Activated naive CD4-positive, alpha-beta T cell treated with anti-CD3 and anti-CD28 coated beads for 36 hours (primary cell): ENCODE results near the gene SPON1. TPM values are rescaled to one million over a fixed set of nuclear protein-coding genes. Genes with fewer than 3 reads are reported as not detected.
A peak's percentile ranks its signal among the peaks of the same experiment; 100 is the strongest.
"Not testable (repeated sequence)": the region's sequence is repeated elsewhere in the genome, so short reads cannot be mapped to it uniquely, and the experiment has no call there.

ENCODE experiments used
- CTCF ChIA-PET: fragments of 350-600 bp; sonication (Branson Sonifier 250); formaldehyde crosslinking; loops from one replicate; lab custom pipeline; 2021; ENCODE audit warnings: antibody characterized with exemption; lab: Charles Lee
- DNase-seq: peaks from one replicate; pipeline ENCODE4 v3.0.0-alpha.2; 2020
- H3K27ac Mint-ChIP-seq: one replicate; pipeline ENCODE4 v1.8.0; 2021; ENCODE audit warnings: mild to moderate bottlenecking, mixed read lengths
- H3K27me3 Mint-ChIP-seq: one replicate; pipeline ENCODE4 v1.8.0; 2021; ENCODE audit warnings: low read depth, mixed read lengths
- H3K36me3 Mint-ChIP-seq: one replicate; pipeline ENCODE4 v1.8.0; 2021; ENCODE audit warnings: low read depth, mixed read lengths
- H3K4me1 Mint-ChIP-seq: one replicate; pipeline ENCODE4 v1.8.0; 2021; ENCODE audit warnings: low read depth, mixed read lengths
- H3K4me3 Mint-ChIP-seq: one replicate; pipeline ENCODE4 v1.8.0; 2021; ENCODE audit warnings: mild to moderate bottlenecking, moderate library complexity, mixed read lengths
- H3K9me3 Mint-ChIP-seq: one replicate; pipeline ENCODE4 v1.8.0; 2021; ENCODE audit warnings: mixed read lengths
- intact Hi-C: fragments of 100-400 bp; cut with micrococcal nuclease; formaldehyde crosslinking; loops from one replicate; pipeline ENCODE4 v1.15.1; 2023
- total RNA-seq, 2 experiments: library from RNA; stranded (reverse); gene quantifications; one replicate each; pipeline ENCODE4 v1.2.3, GENCODE V29; 2021

Gene SPON1
- total RNA-seq, 2 experiments from 2014 or later: 0.24 to 0.25 TPM

DNA sequence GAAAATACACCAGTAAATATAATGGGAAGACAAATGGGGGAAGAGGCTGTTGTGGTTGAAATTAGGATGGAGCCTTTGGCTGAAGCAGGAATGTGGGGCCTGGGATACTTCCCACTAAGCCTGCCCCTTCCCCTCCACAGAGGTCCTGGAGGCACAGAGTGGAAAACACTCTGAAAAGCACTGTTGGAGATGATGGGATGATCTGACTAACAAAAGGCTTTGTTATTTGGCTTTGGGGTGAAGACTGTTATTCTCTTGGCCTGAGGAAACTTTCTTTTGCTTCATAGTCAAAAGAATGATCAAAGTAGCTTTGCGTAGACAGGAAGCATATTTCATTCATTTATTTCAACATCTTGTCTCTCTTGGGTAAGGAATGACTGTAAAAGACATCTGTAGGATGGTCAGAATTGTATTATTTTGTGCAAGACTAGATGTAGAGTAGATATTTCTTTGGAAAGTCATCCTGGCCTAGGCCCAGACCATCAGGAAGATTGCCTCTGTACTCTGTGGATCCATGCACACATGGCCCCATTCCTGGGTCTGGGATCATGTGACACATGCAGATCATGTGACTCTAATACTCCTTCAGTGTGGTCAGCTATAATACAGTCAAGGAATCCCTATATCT lies 111.4 kb downstream of the SPON1 start:
- H3K4me3 Mint-ChIP-seq: no peak overlapping the region
- H3K9me3 Mint-ChIP-seq: no peaks in the 10 kb centered on the region
- H3K36me3 Mint-ChIP-seq: no peaks in the 10 kb centered on the region
- no peak overlapping the region for H3K27ac Mint-ChIP-seq
- intact Hi-C loops: loop anchor here (2.0 to 10.0 kb wide), 4 partner anchors 101 to 371 kb away; no protein-coding TSS in a partner anchor
- H3K27me3 Mint-ChIP-seq: no peaks in the 10 kb centered on the region
- H3K4me1 Mint-ChIP-seq: peaks cover 44% of the 10 kb centered on the region
- CTCF ChIA-PET: interaction anchor here (2.1 kb wide), 1 partner anchor 117 kb away, joined by 5 read pairs; no protein-coding TSS in a partner anchor
- no peak for DNase-seq

DNA sequence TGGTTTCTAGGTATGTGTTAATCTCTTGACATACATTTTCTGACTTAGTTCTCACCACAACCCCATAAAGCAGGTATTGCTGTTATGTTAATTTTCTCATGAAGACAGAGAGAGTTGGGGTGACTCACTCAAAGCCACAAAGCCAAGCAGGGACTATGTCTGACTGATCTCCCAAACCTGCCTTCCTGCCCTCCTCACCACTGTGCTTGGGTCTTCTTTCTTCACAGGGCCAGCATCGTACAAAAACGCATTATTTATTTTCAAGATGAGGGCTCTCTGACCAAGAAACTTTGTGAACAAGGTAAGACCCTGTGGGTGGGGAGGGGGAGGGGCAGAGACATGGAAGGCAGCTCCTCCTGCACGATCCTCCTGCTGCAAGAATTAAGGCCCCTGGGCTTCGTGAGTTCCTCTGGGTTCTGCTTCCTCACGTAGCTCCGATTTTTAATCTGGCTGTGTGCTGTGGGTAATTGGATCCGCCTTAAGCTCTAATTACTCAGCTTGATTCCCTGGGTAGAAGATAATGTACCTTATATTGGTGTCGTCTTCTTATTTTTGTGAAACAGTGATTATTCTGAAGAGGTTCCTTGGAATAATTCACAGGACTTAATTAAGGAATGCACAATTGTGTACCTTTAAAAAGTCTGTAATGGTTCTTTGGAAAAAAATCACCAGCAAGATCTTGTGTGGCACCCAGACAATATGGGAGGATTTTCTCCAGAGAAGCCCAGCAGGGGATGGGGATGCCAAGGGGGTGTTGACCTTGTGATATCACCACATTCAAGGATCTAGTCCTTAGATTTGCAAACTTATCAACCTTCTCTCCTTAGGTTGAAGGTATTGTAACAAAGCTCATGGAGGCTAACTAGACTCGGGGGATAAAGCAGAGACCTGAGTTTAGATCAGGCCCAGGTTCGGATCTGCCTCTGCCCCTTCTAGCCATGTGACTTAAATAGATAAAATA lies 112.9 kb downstream of the SPON1 start:
- Mint-ChIP-seq H3K4me1 (peaks cover 55% of the 10 kb centered on the region), H3K36me3 (no peaks in the 10 kb centered on the region), H3K27ac (peak overlapping the region; percentile 62), H3K9me3 (no peaks in the 10 kb centered on the region), H3K27me3 (no peaks in the 10 kb centered on the region), H3K4me3 (peak overlapping the region; percentile 13)
- DNase-seq: peak; percentile 86
- intact Hi-C loops: loop anchor here (1.0 to 10.0 kb wide), 12 partner anchors 10 to 816 kb away; partner anchors contain the start of gene FAR1
- CTCF ChIA-PET: interaction anchor here (0.7 to 2.1 kb wide), 6 partner anchors 10 to 233 kb away, joined by 3 to 6 read pairs (median 3); no protein-coding TSS in a partner anchor

DNA sequence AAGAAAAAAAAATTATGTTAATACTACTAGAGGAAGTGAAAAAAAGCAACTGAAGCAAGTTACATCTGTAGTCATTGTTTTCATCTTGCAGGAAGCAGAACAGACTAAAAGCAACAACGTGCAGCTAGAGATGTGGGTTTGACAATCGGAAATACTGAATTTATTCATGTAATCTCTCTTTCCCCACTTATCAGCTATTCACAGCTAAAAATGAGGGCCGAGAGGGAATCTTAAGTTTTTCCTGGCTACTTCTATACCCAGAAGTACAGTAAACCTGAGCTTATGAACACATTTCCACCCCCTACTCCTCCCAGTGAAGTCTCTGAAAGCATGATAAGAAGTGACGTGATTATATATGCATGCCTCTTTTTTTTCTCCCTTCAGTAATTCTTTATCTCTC lies 116.5 kb downstream of the SPON1 start:
- H3K4me1 Mint-ChIP-seq: peaks cover 48% of the 10 kb centered on the region
- H3K36me3 Mint-ChIP-seq: no peaks in the 10 kb centered on the region
- peak overlapping the region; percentile 32 for H3K27ac Mint-ChIP-seq
- intact Hi-C loops: loop anchor here (1.0 to 10.0 kb wide), 5 partner anchors 11 to 688 kb away; partner anchors contain the start of gene FAR1
- DNase-seq: peak; percentile 30
- peak overlapping the region; percentile 36 for H3K4me3 Mint-ChIP-seq
- CTCF ChIA-PET: no interaction called here
- H3K9me3 Mint-ChIP-seq: no peaks in the 10 kb centered on the region
- H3K27me3 Mint-ChIP-seq: no peaks in the 10 kb centered on the region

DNA sequence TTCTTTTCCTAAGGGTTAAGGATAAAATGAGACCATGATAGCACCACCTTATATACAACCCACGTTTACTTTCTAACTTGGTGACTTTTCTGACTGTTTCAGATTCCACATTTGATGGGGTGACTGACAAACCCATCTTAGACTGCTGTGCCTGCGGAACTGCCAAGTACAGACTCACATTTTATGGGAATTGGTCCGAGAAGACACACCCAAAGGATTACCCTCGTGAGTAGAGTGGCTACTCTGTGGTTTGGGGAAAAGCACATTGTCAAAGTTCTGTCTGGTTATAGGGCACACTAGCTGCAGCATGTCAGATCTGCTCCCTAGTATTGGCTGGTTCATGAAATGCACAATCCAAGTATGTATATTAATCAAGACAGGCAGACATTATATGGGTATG lies 117.3 kb downstream of the SPON1 start:
- H3K9me3 Mint-ChIP-seq: no peaks in the 10 kb centered on the region
- H3K4me1 Mint-ChIP-seq: peaks cover 40% of the 10 kb centered on the region
- CTCF ChIA-PET: interaction anchor here (0.6 kb wide), 1 partner anchor 262 kb away, joined by 3 read pairs; no protein-coding TSS in a partner anchor
- no peak for DNase-seq
- intact Hi-C loops: loop anchor here (1.0 to 10.0 kb wide), 5 partner anchors 11 to 688 kb away; partner anchors contain the start of gene FAR1
- H3K27ac Mint-ChIP-seq: no peak overlapping the region
- peaks cover 4% of the 10 kb centered on the region for H3K36me3 Mint-ChIP-seq
- H3K4me3 Mint-ChIP-seq: no peak overlapping the region
- no peaks in the 10 kb centered on the region for H3K27me3 Mint-ChIP-seq

DNA sequence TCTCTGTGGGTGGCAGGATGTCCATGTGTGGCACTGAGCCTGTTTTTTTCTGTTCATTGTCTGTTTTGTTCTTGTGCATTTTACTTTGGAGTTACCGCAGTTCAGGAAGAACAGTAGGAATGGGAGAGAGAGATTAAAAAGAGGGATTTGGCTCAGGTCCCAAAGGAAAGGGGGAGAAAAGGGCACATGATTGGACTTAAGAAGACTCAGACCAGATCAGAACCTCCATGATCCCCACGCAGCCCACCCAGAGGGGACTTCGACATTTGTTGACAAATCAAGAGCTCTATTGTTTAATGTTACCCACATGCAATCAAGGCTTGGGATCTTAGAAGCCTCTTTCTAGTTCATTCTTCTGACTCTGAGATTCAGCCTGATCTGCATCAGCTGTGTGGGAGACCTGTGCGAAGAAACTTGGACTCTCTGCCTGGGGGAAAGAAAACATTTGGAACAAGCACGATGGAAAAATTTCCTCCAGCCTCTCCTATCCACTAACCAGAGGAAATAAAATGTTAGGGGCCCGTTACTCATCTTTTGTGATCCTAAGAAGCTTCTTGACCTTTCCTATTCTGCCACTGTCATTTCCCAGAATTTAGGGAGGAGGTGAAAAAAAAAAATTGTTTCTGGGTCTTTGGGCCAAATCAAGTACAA lies 119.2 kb downstream of the SPON1 start:
- Mint-ChIP-seq H3K27me3 (no peaks in the 10 kb centered on the region), H3K4me3 (no peak overlapping the region), H3K9me3 (no peaks in the 10 kb centered on the region), H3K36me3 (peaks cover 5% of the 10 kb centered on the region), H3K4me1 (peaks cover 29% of the 10 kb centered on the region), H3K27ac (no peak overlapping the region)
- CTCF ChIA-PET: interaction anchor here (0.5 kb wide), 1 partner anchor 125 kb away, joined by 3 read pairs; no protein-coding TSS in a partner anchor
- intact Hi-C loops: no loop called here
- DNase-seq: no peak

DNA sequence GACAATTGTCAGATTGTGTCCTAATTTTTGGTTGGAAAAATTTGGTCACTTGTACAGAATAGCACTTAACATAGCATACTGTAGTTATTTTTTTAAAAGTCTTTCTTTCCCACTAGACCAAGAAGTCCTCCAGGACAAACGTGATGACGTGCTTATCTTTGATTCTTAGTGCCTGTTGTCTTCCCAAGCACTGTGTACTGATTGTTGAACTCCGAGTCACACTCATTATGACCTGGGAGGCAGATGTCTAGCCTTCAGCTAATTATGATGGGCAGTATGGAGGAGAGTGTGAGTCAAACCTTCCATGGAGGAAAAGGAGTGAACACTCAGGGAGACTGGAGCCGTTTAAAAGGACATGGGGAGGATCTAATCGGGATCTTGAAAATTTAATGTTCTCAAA lies 119.8 kb downstream of the SPON1 start:
- CTCF ChIA-PET: interaction anchor here (0.5 kb wide), 1 partner anchor 126 kb away, joined by 3 read pairs; no protein-coding TSS in a partner anchor
- H3K4me1 Mint-ChIP-seq: peaks cover 25% of the 10 kb centered on the region
- intact Hi-C loops: no loop called here

DNA sequence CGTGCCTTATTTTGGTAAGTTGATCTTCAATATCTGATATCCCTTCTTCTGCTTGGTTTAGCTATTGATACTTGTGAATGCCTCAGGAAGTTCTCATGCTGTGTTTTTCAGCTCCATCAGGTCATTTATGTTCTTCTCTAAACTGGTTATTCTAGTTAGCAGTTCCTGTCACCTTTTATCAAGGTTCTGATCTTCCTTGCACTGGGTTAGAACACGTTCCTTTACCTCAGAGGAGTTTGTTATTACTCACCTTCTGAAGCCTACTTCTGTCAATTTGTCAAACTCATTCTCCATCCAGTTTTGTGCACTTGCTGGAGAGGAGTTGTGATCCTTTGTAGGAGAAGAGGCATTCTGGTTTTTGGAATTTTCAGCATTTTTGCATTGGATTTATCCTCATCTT lies 126.3 kb downstream of the SPON1 start:
- H3K4me3 Mint-ChIP-seq, DNase-seq, H3K27ac Mint-ChIP-seq, intact Hi-C loops, H3K27me3 Mint-ChIP-seq, CTCF ChIA-PET: not testable (repeated sequence)
- peaks cover 26% of the 10 kb centered on the region for H3K4me1 Mint-ChIP-seq
- H3K36me3 Mint-ChIP-seq: peaks cover 12% of the 10 kb centered on the region
- H3K9me3 Mint-ChIP-seq: peaks cover 13% of the 10 kb centered on the region

More for the DNA sequence above, 119.8 kb downstream of the SPON1 start:
- DNase-seq: no peak
- H3K27ac Mint-ChIP-seq: no peak overlapping the region
- H3K36me3 Mint-ChIP-seq: peaks cover 8% of the 10 kb centered on the region
- H3K4me3 Mint-ChIP-seq: no peak overlapping the region
- no peaks in the 10 kb centered on the region for H3K27me3 Mint-ChIP-seq
- H3K9me3 Mint-ChIP-seq: peaks cover 3% of the 10 kb centered on the region

DNA sequence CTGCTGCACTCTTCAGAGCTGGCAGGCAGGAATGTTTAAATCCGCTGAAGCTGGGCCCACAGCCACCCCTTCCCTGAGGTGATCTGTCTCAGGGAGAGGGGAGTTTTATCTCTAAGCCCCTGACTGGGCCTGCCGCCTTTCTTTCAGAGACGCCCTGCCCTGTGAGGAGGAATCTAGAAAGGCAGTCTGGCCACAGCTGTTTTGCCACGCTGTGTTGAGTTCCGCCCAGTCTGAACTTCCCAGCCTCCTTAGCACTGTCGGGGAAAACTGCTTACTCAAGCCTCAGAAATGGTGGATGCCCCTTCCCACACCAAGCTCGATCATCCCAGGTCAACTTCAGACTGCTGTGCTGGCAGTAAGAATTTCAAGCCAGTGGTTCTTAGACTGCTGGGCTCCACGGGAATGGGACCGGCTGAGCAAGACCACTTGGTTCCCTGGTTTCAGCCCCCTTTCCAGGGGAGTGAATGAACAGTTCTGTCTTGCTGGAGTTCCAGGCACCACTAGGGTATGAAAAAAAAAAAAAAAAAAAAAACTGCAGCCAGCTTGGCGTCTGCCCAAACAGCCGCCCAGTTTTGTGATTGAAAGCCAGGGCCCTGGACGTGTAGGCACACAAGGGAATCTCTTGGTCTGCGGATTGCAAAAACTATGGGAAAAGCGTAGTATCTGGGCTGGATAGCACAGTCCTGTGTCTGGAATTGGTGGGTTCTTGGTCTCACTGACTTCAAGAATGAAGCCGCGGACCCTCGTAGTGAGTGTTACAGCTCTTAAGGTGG lies 127.4 kb downstream of the SPON1 start:
- CTCF ChIA-PET: interaction anchor here (0.6 to 1.1 kb wide), 2 partner anchors 132 to 182 kb away, joined by 3 read pairs; no protein-coding TSS in a partner anchor
- DNase-seq: no peak
- Mint-ChIP-seq H3K27me3 (no peaks in the 10 kb centered on the region), H3K4me1 (peaks cover 26% of the 10 kb centered on the region), H3K27ac (no peak overlapping the region), H3K9me3 (peaks cover 13% of the 10 kb centered on the region), H3K4me3 (no peak overlapping the region), H3K36me3 (peaks cover 8% of the 10 kb centered on the region)
- intact Hi-C loops: loop anchor here (1.0 kb wide), 1 partner anchor 11 kb away; no protein-coding TSS in a partner anchor

DNA sequence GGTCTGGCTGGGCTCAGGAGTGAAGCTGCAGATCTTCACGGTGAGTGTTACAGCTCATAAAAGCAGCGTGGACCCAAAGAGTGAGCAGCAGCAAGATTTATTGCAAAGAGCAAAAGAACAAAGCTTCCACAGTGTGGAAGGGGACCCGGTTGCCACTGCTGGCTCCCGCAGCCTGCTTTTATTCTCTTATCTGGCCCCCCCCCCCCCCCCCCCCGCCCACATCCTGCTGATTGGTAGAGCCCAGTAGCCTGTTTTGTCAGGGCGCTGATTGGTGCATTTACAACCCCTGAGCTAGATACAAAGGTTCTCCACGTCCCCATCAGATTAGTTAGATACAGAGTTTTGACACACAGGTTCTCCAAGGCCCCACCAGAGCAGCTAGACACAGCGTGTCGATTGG lies 128.1 kb downstream of the SPON1 start:
- peak; percentile 17 for DNase-seq
- Mint-ChIP-seq H3K9me3 (peaks cover 13% of the 10 kb centered on the region), H3K4me1 (peaks cover 26% of the 10 kb centered on the region)
- intact Hi-C loops: loop anchor here (1.0 kb wide), 1 partner anchor 11 kb away; no protein-coding TSS in a partner anchor
- CTCF ChIA-PET: interaction anchor here (0.6 to 1.1 kb wide), 2 partner anchors 133 to 183 kb away, joined by 3 read pairs; no protein-coding TSS in a partner anchor
- H3K27ac Mint-ChIP-seq, H3K4me3 Mint-ChIP-seq, H3K36me3 Mint-ChIP-seq, H3K27me3 Mint-ChIP-seq: not testable (repeated sequence)

DNA sequence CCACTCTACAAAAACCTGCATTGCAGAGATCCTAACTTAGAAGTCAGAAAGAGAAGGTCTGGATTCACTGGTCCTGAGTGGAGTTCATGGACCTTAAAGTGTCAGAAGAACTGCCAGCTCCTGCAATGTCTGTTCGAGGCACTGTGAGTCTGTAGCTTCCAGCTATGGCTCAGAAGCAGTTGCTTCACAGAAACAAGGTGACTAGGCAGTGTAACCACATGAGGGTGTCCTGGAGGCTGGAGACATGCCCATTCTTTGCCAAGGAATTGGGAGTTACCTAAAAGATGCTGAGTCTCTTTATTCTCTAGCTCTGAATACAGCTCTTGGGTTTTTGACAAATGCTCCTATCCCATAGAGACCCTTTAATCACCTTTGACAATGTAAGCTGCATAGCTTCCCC lies 130.5 kb downstream of the SPON1 start:
- no peak overlapping the region for H3K4me3 Mint-ChIP-seq
- H3K4me1 Mint-ChIP-seq: peaks cover 26% of the 10 kb centered on the region
- H3K9me3 Mint-ChIP-seq: peaks cover 5% of the 10 kb centered on the region
- CTCF ChIA-PET: no interaction called here
- intact Hi-C loops: no loop called here
- no peak overlapping the region for H3K27ac Mint-ChIP-seq
- H3K36me3 Mint-ChIP-seq: peaks cover 2% of the 10 kb centered on the region
- no peak for DNase-seq
- no peaks in the 10 kb centered on the region for H3K27me3 Mint-ChIP-seq

DNA sequence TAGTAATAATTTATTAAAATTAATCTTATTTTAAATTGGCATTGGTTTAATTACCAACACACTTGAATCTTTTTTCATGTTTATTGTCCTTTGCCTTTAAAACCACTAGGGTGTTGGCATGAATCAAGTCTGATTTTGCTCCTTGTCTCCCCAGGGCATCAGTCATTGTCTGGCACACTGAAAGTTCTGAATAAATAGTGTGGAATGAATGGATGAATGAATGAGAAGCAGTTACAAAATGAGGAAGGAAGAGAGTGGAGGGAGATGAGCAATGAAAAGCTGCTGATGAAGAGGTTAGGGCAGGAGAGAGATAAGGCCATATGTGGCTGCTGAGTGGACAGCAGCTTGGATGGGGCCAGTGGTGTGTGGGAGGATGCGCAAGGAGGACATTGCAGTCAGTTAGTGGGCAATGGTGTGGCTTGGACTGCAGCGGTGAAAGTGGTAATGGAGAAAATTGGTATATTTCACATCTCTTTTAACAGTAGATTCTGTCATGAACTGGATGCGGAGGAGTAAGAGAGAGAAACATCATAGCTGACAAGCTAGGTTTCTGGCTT lies 132.0 kb downstream of the SPON1 start:
- no peak for DNase-seq
- Mint-ChIP-seq H3K4me1 (peaks cover 15% of the 10 kb centered on the region), H3K9me3 (no peaks in the 10 kb centered on the region), H3K36me3 (no peaks in the 10 kb centered on the region), H3K27ac (no peak overlapping the region), H3K4me3 (no peak overlapping the region), H3K27me3 (no peaks in the 10 kb centered on the region)
- CTCF ChIA-PET: no interaction called here
- intact Hi-C loops: no loop called here
